H1 (cell line): Measurements from ENCODE around the gene RGS6. TPM values are rescaled to one million over a fixed set of nuclear protein-coding genes. Genes with fewer than 3 reads are reported as not detected.

Source experiments
- CTCF ChIA-PET: fragments of 300-600 bp; sonication (Branson Sonifier 250); formaldehyde crosslinking; loops from one replicate; lab custom pipeline; 2021; ENCODE audit not compliant: partially characterized antibody; lab: Charles Lee
- POLR2A ChIA-PET: fragments of 300-600 bp; sonication (Branson Sonifier 250); formaldehyde crosslinking; loops from one replicate; lab custom pipeline; 2021; ENCODE audit warnings: inconsistent platforms; ENCODE audit not compliant: partially characterized antibody; lab: Charles Lee
- DNase-seq, 2 experiments: peaks; one replicate each; pipeline versions ENCODE4 v3.0.0 to v3.0.0-alpha.2; 2010 to 2022; ENCODE audit warnings: low spot score in 2 of 2, low read depth in 1 of 2, mixed read lengths in 1 of 2
- FAIRE-seq: peaks from 2 replicates; lab custom pipeline; 2011; peaks lifted over from hg19 to GRCh38; lab: Jason Lieb, UNC
- H2AFZ ChIP-seq: 2 replicates; pipeline ENCODE4 v1.8.1; 2012; ENCODE audit warnings: low read length, inconsistent platforms
- H2AK5ac ChIP-seq: 2 replicates; pipeline ENCODE4 v1.6.1; 2013; ENCODE audit warnings: low read depth, low read length
- H2BK120ac ChIP-seq: replicated peaks from 2 replicates; pipeline ENCODE3; 2013; ENCODE audit warnings: low read depth, low read length, inconsistent platforms
- H2BK12ac ChIP-seq: 2 replicates; pipeline ENCODE4 v1.6.1; 2013; ENCODE audit warnings: low read depth, low read length
- H2BK15ac ChIP-seq: 2 replicates; pipeline ENCODE4 v1.6.1; 2013; ENCODE audit warnings: low read length
- H2BK20ac ChIP-seq: 2 replicates; pipeline ENCODE4 v1.6.1; 2013; ENCODE audit warnings: low read length
- H2BK5ac ChIP-seq: 2 replicates; pipeline ENCODE4 v1.6.1; 2013; ENCODE audit warnings: low read depth, low read length
- H3K14ac ChIP-seq: 2 replicates; pipeline ENCODE4 v1.6.1; 2013; ENCODE audit warnings: inconsistent platforms; ENCODE audit not compliant: insufficient read length
- H3K18ac ChIP-seq: 2 replicates; pipeline ENCODE4 v1.6.1; 2013; ENCODE audit warnings: low read length; ENCODE audit errors: extremely low read depth
- H3K23ac ChIP-seq: 2 replicates; pipeline ENCODE4 v1.6.1; 2013; ENCODE audit warnings: inconsistent platforms; ENCODE audit not compliant: insufficient read length
- H3K23me2 ChIP-seq: 2 replicates; pipeline ENCODE4 v1.6.1; 2013; ENCODE audit warnings: low read depth, low read length
- H3K27ac ChIP-seq: 2 replicates; pipeline ENCODE4 v1.6.1; 2011; ENCODE audit warnings: low read depth, low read length, inconsistent platforms
- H3K27me3 ChIP-seq, 4 experiments: replicated peaks in 1 of 4; 1 replicate in 1 of 4; 2 replicates in 3 of 4; pipeline versions ENCODE4 v1.6.1 to v1.8.1; 2011 to 2013; ENCODE audit warnings: low read length in 3 of 4, mild to moderate bottlenecking in 3 of 4, inconsistent platforms in 2 of 4, mixed read lengths in 2 of 4, moderate library complexity in 1 of 4; ENCODE audit not compliant: control insufficient read depth in 3 of 4, insufficient read depth in 3 of 4; ENCODE audit errors: extremely low read depth in 1 of 4
- H3K36me3 ChIP-seq, 4 experiments: 2 replicates each; pipeline versions ENCODE4 v1.6.1 to v1.8.1; 2011 to 2013; ENCODE audit warnings: mild to moderate bottlenecking in 4 of 4, low read length in 3 of 4, moderate library complexity in 2 of 4, control low read depth in 1 of 4, inconsistent platforms in 1 of 4; ENCODE audit not compliant: insufficient read depth in 4 of 4, control insufficient read depth in 2 of 4
- H3K4ac ChIP-seq: replicated peaks from 2 replicates; pipeline ENCODE3; 2013; ENCODE audit warnings: low read length, low read depth, mixed read lengths, inconsistent platforms; ENCODE audit not compliant: insufficient read length
- H3K4me1 ChIP-seq, 4 experiments: replicated peaks in 1 of 4; 1 replicate in 1 of 4; 2 replicates in 3 of 4; pipeline versions ENCODE4 v1.6.1 to v1.8.1; 2011 to 2013; ENCODE audit warnings: low read length in 3 of 4, inconsistent platforms in 2 of 4, mixed read lengths in 1 of 4; ENCODE audit not compliant: insufficient read depth in 4 of 4, control insufficient read depth in 3 of 4
- H3K4me2 ChIP-seq, 2 experiments: 2 replicates each; pipeline versions ENCODE4 v1.6.1 to v1.8.1; 2011 to 2013; ENCODE audit warnings: low read depth in 2 of 2, low read length in 2 of 2, control low read depth in 1 of 2, inconsistent platforms in 1 of 2, mild to moderate bottlenecking in 1 of 2; ENCODE audit not compliant: insufficient read depth in 1 of 2
- H3K4me3 ChIP-seq, 4 experiments: fragments of 200-600, 300-600 bp in 1 of 4; sonication (generic), shearing (Covaris generic), sonication (Bioruptor Twin) in 1 of 4; 2 replicates each; pipeline versions ENCODE4 v1.5.1 to v1.8.1; 2011 to 2016; ENCODE audit warnings: low read length in 4 of 4, low read depth in 3 of 4, control low read depth in 2 of 4, inconsistent platforms in 2 of 4, mild to moderate bottlenecking in 2 of 4, mixed read lengths in 1 of 4, moderate library complexity in 1 of 4; ENCODE audit not compliant: insufficient read depth in 2 of 4; ENCODE audit errors: extremely low read depth in 1 of 4
- H3K56ac ChIP-seq: replicated peaks from 2 replicates; pipeline ENCODE3; 2013; ENCODE audit warnings: low read depth, mild to moderate bottlenecking, mixed read lengths, low read length, inconsistent platforms; ENCODE audit not compliant: insufficient read length
- H3K79me1 ChIP-seq: 2 replicates; pipeline ENCODE4 v1.6.1; 2013; ENCODE audit warnings: low read depth, low read length, control low read depth
- H3K79me2 ChIP-seq, 2 experiments: 2 replicates each; pipeline versions ENCODE4 v1.6.1 to v1.8.1; 2012 to 2013; ENCODE audit warnings: low read length in 2 of 2, mild to moderate bottlenecking in 2 of 2, inconsistent platforms in 1 of 2; ENCODE audit not compliant: insufficient read depth in 2 of 2, control insufficient read depth in 1 of 2
- H3K9ac ChIP-seq, 4 experiments: replicated peaks in 1 of 4; 1 replicate in 1 of 4; 2 replicates in 3 of 4; pipeline versions ENCODE4 v1.6.1 to v1.8.1; 2011 to 2013; ENCODE audit warnings: low read depth in 3 of 4, low read length in 3 of 4, control low read depth in 2 of 4, mild to moderate bottlenecking in 2 of 4, moderate library complexity in 2 of 4, inconsistent platforms in 1 of 4; ENCODE audit errors: extremely low read depth in 1 of 4
- H3K9me3 ChIP-seq, 2 experiments: 2 replicates each; pipeline versions ENCODE4 v1.6.1 to v1.8.1; 2012 to 2013; ENCODE audit warnings: mild to moderate bottlenecking in 2 of 2, moderate library complexity in 2 of 2, control low read depth in 1 of 2, inconsistent platforms in 1 of 2, low read depth in 1 of 2, low read length in 1 of 2, mixed read lengths in 1 of 2; ENCODE audit not compliant: insufficient read depth in 2 of 2
- H4K20me1 ChIP-seq, 2 experiments: replicated peaks in 1 of 2; 2 replicates each; pipeline versions ENCODE3 to v1.8.1; 2011 to 2013; ENCODE audit warnings: inconsistent platforms in 2 of 2, low read length in 2 of 2, mild to moderate bottlenecking in 1 of 2; ENCODE audit not compliant: insufficient read depth in 2 of 2, control insufficient read depth in 1 of 2
- H4K5ac ChIP-seq: 2 replicates; pipeline ENCODE4 v1.6.1; 2013; ENCODE audit warnings: low read length, low read depth, mixed read lengths, inconsistent platforms; ENCODE audit not compliant: insufficient read length
- H4K8ac ChIP-seq: 2 replicates; pipeline ENCODE4 v1.8.0; 2013; ENCODE audit warnings: mild to moderate bottlenecking, moderate library complexity, low read length, inconsistent platforms; ENCODE audit not compliant: insufficient read depth; ENCODE audit errors: extremely low read depth
- H4K91ac ChIP-seq: replicated peaks from 2 replicates; pipeline ENCODE3; 2013; ENCODE audit warnings: low read length, mixed read lengths, inconsistent platforms; ENCODE audit not compliant: insufficient read length
- CBX5 ChIP-seq: fragments of 300-800, 300-1000 bp; sonication (generic); IDR thresholded peaks from 2 replicates; pipeline ENCODE4 v1.7.1; 2016; ENCODE audit warnings: antibody characterized with exemption, low read length, low read depth
- CEBPB ChIP-seq: IDR thresholded peaks from 2 replicates; pipeline ENCODE4 v1.6.1; 2012; ENCODE audit warnings: low read depth, low read length
- CHD1 ChIP-seq: IDR thresholded peaks from 2 replicates; pipeline ENCODE4 v1.6.1; 2012; ENCODE audit warnings: low read depth, low read length, improper control_type of control experiment
- EGR1 ChIP-seq: IDR thresholded peaks from 2 replicates; pipeline ENCODE4 v1.6.1; 2011; ENCODE audit warnings: low read depth, low read length, borderline replicate concordance
- EZH2 ChIP-seq: fragments of 200-600 bp; sonication (generic); IDR thresholded peaks from 2 replicates; pipeline ENCODE4 v1.7.1; 2012; ENCODE audit warnings: low read depth, mild to moderate bottlenecking, moderate library complexity, low read length, inconsistent platforms; ENCODE audit not compliant: severe bottlenecking
- NRF1 ChIP-seq: IDR thresholded peaks from 2 replicates; pipeline ENCODE4 v1.6.1; 2011; ENCODE audit warnings: mild to moderate bottlenecking, low read depth, low read length, improper control_type of control experiment
- POU5F1 ChIP-seq: IDR thresholded peaks from 2 replicates; pipeline ENCODE4 v1.6.1; 2011; ENCODE audit warnings: low read depth, mild to moderate bottlenecking, low read length, moderate library complexity
- RFX5 ChIP-seq: IDR thresholded peaks from 2 replicates; pipeline ENCODE4 v1.6.1; 2011; ENCODE audit warnings: low read depth, low read length, improper control_type of control experiment, borderline replicate concordance
- TEAD4 ChIP-seq: IDR thresholded peaks from 2 replicates; pipeline ENCODE4 v1.6.1; 2012; ENCODE audit warnings: low read depth, low read length, inconsistent platforms, mixed read lengths
- WGBS, 2 experiments: shearing (Covaris generic) in 1 of 2; methylation state at CpG; one replicate each; pipeline versions ENCODE4 v1.1.6 to v1.1.7; 2013 to 2015; ENCODE audit warnings: low lambda C conversion rate in 2 of 2, mixed read lengths in 2 of 2, inconsistent platforms in 1 of 2, low coverage in 1 of 2, missing lambda C conversion rate in 1 of 2; ENCODE audit not compliant: insufficient replicate concordance in 2 of 2, insufficient coverage in 1 of 2, insufficient read length in 1 of 2; ENCODE audit errors: extremely low coverage in 1 of 2, missing lambda C conversion rate in 1 of 2; 5-methylcytosine and 5-hydroxymethylcytosine counted together
- polyA plus RNA-seq, 7 experiments: library from polyadenylated mRNA; depleted of rRNA in 3 of 7; stranded (reverse) in 5 of 7; unstranded in 2 of 7; fragments of >200 nt in 5 of 7; fragments of 200-250 nt in 2 of 7; gene quantifications; 1 replicate in 5 of 7; 2 replicates in 1 of 7; 4 replicates in 1 of 7; pipeline versions ENCODE4 v1.2.1 to v1.2.3, GENCODE V29; 2011 to 2013; ENCODE audit warnings: missing spikeins in 2 of 7, mixed read lengths in 2 of 7
- total RNA-seq: library from RNA; stranded (reverse); fragmentation: NEBNext Ultra II Directional; extraction: Animal tissue kit (Norgen Biotek cat#: 25700); gene quantifications from 2 replicates; pipeline ENCODE4 v1.2.1, GENCODE V29; 2021
- TF ChIP-seq, protein P1 (sequence below): IDR thresholded peaks from 2 replicates; pipeline ENCODE4 v1.6.1; 2011; ENCODE audit warnings: low read length, improper control_type of control experiment
- TF ChIP-seq, protein P2 (sequence below), 3 experiments: IDR thresholded peaks; 1 replicate in 2 of 3; 2 replicates in 1 of 3; pipeline versions ENCODE4 v1.5.1 to v1.6.1; 2011; ENCODE audit warnings: low read length in 3 of 3, mild to moderate bottlenecking in 3 of 3, inconsistent platforms in 2 of 3, low read depth in 1 of 3, moderate library complexity in 1 of 3; ENCODE audit not compliant: insufficient read depth in 1 of 3; ENCODE audit errors: control extremely low read depth in 1 of 3

Gene RGS6
- total and polyA plus RNA-seq, 2 of the 8 experiments (the other 6 are each of a cell fraction or from before 2014, with no cell fraction given), result 0.26 to 1.1 TPM

DNA sequence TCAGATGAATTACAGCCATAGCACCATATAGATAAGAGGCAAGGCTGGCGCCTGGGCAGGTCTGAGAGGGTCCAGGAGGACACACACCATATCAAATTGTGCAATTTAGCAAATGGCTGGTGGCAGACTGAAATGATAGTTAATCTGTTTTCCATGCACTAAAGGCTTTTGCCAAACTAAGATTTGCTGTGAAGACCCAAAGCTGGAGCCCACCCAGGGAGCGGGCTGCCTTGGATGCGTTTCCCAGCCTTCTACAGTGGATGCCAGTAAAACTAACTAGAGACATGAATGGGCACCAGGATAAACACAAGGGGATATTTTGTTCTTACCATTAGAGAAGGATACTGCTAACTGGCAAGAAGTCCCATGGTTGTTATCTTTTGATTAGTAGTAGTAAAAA is 486.6 kb downstream of the RGS6 start:
- H3K14ac ChIP-seq, result no peak overlapping the region
- H2BK15ac ChIP-seq, result no peak overlapping the region
- ChIA-PET CTCF (interaction anchor here (0.6 to 2.8 kb wide), 10 partner anchors 11 to 1494 kb away, joined by 3 to 15 read pairs (median 3); no protein-coding TSS in a partner anchor), POLR2A (no interaction called here)
- no peak overlapping the region for H3K9ac ChIP-seq
- H3K4me2 ChIP-seq, result no peak overlapping the region
- no peak overlapping the region for H4K5ac ChIP-seq
- H3K56ac ChIP-seq, result no peak overlapping the region
- peaks cover 0 to 5% (median 0%) of the 10 kb centered on the region in 4 experiments; a peak in 1 of 8 replicates for H3K36me3 ChIP-seq
- no peak overlapping the region for H2BK20ac ChIP-seq
- H3K27ac ChIP-seq, result no peak overlapping the region
- H4K20me1 ChIP-seq, result no peaks in the 10 kb centered on the region
- no peak overlapping the region for H2BK5ac ChIP-seq
- FAIRE-seq, result no peak
- 97% methylated on average over 3 of the region's 3 CpGs; no CpG with 5 or more reads in 1 of the 2 experiments for WGBS, 2 experiments
- H3K79me2 ChIP-seq, result no peaks in the 10 kb centered on the region
- no peaks in the 10 kb centered on the region for H3K27me3 ChIP-seq
- peaks cover 0 to 4% (median 0%) of the 10 kb centered on the region in 4 experiments; a peak in 1 of 7 replicates for H3K4me1 ChIP-seq
- H4K91ac ChIP-seq, result no peak overlapping the region
- H3K4ac ChIP-seq, result no peak overlapping the region
- no peak overlapping the region for H3K18ac ChIP-seq
- H2AK5ac ChIP-seq, result no peak overlapping the region
- peaks cover 9 to 11% of the 10 kb centered on the region in 2 experiments for H3K9me3 ChIP-seq
- H3K23ac ChIP-seq, result no peak overlapping the region
- H3K79me1 ChIP-seq, result no peaks in the 10 kb centered on the region
- H3K23me2 ChIP-seq, result no peaks in the 10 kb centered on the region
- no peak overlapping the region for H3K4me3 ChIP-seq
- no peak for DNase-seq
- H4K8ac ChIP-seq, result no peak overlapping the region
- H2AFZ ChIP-seq, result no peak overlapping the region
- H2BK120ac ChIP-seq, result no peak overlapping the region
- no peak overlapping the region for H2BK12ac ChIP-seq
- TF ChIP-seq POU5F1 (no peak), CEBPB (no peak), RFX5 (no peak), CHD1 (no peak), CBX5 (no peak), NRF1 (no peak), EGR1 (no peak), TEAD4 (no peak), EZH2 (no peak)
- TF ChIP-seq, protein P1, sequence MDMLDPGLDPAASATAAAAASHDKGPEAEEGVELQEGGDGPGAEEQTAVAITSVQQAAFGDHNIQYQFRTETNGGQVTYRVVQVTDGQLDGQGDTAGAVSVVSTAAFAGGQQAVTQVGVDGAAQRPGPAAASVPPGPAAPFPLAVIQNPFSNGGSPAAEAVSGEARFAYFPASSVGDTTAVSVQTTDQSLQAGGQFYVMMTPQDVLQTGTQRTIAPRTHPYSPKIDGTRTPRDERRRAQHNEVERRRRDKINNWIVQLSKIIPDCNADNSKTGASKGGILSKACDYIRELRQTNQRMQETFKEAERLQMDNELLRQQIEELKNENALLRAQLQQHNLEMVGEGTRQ, result no peak
- TF ChIP-seq, protein P2, sequence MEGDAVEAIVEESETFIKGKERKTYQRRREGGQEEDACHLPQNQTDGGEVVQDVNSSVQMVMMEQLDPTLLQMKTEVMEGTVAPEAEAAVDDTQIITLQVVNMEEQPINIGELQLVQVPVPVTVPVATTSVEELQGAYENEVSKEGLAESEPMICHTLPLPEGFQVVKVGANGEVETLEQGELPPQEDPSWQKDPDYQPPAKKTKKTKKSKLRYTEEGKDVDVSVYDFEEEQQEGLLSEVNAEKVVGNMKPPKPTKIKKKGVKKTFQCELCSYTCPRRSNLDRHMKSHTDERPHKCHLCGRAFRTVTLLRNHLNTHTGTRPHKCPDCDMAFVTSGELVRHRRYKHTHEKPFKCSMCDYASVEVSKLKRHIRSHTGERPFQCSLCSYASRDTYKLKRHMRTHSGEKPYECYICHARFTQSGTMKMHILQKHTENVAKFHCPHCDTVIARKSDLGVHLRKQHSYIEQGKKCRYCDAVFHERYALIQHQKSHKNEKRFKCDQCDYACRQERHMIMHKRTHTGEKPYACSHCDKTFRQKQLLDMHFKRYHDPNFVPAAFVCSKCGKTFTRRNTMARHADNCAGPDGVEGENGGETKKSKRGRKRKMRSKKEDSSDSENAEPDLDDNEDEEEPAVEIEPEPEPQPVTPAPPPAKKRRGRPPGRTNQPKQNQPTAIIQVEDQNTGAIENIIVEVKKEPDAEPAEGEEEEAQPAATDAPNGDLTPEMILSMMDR (IDR thresholded peaks at IDR 0.05; ENCODE audit: control extremely low read depth in 1 of 3, insufficient read depth in 1 of 3, low read depth in 1 of 3, low read length in 3 of 3), result no peak
